A673 (cell line): ENCODE measurements around the gene SDK1.

Source experiments
- CTCF ChIP-seq: fragments of 300-800, 200-600 bp; sonication (generic); conservative IDR thresholded peaks from 2 replicates; pipeline ENCODE4 v1.5.1; 2017; ENCODE audit warnings: low read depth, mild to moderate bottlenecking, antibody characterized with exemption, low read length, moderate library complexity, mixed read lengths
- EZH2 ChIP-seq: fragments of 200-600 bp; sonication (generic); IDR thresholded peaks from 2 replicates; pipeline ENCODE4 v1.6.1; 2017; ENCODE audit warnings: borderline replicate concordance, low read depth, mild to moderate bottlenecking, mixed read lengths, antibody characterized with exemption, low read length; ENCODE audit not compliant: poor library complexity, severe bottlenecking

- TF ChIP-seq CTCF (no peak), EZH2 (no peak)
These were observed 907.5 kb downstream of the SDK1 start for GRCh38 chr7:4208586-4208985.
